ENCODE measurements around the gene USO1.
"Not testable (repeated sequence)": the region's sequence is repeated elsewhere in the genome, so short reads cannot be mapped to it uniquely, and the experiment has no call there.

USO1 gene

DNA sequence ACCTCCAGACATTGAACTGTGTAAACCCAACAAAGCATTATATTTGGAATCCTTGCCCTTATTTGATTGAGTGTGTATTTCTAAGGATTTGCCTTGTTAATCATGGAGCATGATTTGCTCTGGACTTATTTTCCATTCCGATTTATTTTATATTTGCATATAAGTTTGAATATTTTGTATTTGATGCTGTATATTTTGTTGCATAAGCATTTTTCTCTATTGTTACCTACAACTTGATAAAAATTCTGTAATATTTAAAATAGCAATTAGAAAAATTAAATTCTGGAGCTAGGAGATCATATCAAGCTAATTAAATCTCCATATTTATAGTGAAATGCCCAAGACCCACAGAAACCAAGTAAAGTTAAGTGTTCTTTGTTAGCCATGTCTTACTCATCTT is 47.2 kb downstream of the USO1 start:
- ATAC-seq: no peak

DNA sequence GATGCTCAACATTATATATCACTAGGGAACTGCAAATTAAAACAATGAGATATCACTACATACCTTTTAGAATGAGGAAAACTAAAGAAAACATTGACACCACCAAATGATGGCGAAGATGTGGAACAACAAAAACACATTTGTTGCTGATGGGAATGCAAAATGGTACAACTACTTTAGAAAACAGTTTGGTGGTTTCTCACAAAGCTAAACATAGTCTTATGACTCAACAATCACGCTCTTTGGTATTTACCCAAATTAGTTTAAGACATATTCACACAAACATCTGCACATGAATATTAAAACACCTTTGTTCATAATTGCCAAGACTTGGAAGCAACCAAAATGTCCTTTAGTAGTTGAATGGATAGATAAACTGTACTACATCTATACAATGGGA is 53.2 kb downstream of the USO1 start:
- no peak for ATAC-seq

DNA sequence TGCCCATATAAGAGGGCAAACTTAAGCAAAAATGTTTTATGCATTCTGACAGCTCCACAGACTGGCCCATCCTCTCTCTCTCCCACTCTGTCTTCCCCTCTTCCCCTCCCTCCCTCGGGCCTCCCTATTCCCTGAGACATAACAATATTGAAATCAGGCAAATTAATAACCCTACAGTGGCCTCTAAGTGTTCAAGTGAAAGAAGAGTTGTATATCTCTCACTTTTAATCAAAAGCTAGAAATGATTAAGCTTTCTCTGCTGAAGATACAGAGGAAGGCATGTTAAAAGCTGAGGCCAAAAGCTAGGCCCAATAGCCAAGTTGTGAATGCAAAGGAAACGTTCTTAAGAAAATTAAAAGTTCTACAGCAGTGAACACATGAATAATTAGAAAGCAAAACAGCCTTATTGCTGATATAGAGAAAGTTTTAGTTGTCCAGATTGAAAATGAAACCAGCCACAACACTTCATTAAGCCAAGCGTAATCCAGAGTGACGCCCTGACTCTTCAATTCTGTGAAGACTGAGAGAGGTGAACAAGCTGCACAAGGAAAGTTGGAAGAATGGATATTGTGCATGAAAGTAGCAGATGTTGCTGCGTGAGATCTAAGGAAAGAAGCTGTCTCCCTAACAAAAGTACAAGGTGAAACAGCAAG is 54.9 kb downstream of the USO1 start:
- no peak for ATAC-seq

DNA sequence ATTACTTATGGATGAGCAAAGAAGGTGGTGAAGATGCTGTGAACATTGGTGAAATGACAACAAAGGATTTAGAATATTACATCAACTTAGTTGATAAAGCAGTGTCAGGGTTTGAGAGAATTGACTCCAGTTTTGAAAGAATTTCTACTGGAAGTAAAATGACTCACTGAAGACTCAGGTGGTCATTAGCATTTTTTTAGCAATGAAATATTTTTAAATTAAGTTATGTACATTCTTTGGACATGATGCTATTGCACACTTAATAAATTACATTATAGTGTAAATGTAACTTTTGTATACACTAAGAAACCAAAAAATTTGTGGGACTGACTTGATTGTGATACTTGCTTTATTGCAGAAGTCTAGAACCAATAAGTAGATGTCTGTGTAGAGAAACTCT is 56.9 kb downstream of the USO1 start:
- ATAC-seq: no peak

DNA sequence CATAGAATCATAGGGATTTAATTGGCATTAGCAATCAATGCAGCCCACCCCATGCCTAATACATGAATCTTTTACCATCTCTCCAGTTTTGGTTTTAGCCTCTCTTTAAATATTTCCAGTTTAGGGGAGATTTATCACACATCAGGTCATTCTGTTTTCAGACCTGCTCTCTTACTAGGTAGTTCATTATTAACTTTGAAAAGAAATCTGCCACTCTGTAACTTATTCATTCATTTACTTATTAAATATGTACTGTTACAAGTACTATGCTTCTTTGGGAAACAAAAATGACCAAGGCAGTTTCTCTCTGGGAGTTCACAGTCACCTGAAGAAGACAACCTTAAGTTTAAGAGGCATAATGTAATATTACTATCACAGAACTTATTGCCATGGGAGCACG is 62.1 kb downstream of the USO1 start:
- ATAC-seq: no peak

DNA sequence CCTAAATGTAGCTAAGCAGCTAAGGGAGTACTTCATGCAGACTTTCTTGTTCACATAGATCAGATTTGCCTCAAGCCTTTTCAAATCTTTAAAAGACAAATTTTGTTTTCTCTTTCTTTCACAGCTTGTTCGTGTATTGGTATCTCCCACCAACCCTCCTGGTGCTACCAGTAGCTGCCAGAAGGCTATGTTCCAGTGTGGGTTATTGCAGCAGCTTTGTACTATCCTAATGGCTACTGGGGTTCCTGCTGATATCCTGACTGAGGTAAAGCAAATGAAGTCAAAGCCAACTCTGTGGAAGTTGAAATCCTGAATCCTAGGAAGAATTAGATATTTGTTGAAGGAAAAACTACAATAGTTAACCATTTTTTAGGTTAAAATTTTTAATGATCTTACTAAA is 62.6 kb downstream of the USO1 start:
- ATAC-seq: no peak

DNA sequence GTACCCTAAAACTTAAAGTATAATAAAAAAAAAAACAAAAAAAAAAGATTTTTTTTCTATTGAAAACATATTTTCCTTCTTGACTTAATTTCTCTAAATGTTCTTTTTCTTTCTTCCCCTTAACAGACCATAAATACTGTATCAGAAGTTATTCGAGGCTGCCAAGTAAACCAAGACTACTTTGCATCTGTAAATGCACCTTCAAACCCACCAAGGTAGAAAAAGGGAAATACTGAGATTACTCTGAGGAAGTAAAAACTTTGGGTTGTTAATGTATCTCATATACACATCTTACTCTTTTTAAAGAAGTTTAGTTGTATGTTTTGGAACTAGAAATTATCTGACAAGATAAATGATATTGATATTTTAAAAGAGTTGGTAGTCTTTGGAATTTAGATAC is 65.6 kb downstream of the USO1 start:
- ATAC-seq: no peak

DNA sequence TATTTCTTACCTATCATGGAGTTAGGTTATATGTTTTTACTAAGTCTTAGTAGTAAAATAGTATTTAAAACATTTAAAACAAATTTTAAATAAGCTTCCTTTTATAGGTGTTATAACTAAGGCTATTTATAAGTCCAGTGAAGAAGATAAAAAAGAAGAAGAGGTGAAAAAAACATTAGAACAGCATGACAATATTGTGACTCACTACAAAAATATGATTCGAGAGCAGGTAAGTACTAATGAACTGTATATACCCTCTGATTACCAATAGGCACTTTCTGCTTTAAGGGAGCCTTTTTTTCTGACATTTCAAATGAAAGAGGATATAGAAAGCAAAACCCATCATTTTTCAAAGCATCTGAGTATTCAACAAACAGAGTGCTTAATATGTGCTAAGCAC is 76.6 kb downstream of the USO1 start:
- no peak for ATAC-seq

DNA sequence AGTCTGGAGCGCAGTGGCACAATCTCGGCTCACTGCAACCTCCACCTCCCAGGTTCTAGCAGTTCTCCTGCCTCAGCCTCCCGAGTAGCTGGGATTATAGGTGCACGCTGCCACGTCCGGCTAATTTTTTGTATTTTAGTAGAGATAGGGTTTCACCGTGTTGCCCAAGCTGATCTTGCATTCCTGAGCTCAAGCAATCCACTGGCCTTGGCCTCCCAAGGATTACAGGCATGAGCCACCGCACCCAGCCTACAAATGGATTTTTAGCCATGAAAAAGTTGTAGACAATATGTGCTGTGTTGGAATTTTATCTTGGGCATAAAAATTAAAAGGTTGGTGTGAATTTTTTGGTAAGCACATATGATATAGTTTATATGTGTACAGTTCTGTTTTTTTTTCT is 81.7 kb downstream of the USO1 start:
- not testable (repeated sequence) for ATAC-seq

DNA sequence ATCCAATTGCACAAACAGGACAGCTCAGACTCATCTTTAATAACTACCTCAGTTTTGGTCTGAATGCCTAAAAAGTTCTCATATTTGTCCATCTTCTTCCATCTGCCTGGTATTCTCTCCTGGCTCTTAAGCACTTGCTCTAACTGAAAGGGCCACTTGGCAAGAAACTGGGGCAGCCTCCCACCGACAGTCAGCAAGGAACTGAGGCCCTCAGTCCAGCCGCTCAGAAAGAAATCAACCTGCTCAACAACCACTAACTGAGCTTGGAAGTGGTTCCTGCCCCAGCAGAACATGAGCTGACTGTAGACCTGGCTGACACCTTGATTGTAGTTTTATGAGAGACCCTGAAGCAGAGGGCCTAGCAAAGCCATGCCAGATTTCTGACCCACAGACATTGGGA is 93.5 kb downstream of the USO1 start:
- ATAC-seq: no peak

DNA sequence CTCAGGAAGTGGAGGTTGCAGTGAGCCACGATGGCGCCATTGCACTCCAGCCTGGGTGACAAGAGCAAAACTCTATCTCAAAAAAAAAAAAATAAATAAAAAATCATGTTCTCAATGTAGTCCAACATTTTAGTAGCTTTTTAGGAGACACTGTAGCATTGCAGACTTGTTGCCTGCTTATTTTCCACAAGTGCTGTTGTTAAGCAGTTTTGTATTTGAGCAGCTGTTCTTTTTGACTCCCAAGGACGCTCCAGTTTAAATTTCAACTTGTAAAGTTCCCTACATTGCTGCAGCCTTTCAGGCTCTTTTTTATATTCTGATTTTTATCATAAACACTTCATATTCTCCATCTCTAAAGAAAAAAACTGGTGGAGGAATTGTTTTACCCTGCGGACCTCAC is 94.7 kb downstream of the USO1 start:
- no peak for ATAC-seq

DNA sequence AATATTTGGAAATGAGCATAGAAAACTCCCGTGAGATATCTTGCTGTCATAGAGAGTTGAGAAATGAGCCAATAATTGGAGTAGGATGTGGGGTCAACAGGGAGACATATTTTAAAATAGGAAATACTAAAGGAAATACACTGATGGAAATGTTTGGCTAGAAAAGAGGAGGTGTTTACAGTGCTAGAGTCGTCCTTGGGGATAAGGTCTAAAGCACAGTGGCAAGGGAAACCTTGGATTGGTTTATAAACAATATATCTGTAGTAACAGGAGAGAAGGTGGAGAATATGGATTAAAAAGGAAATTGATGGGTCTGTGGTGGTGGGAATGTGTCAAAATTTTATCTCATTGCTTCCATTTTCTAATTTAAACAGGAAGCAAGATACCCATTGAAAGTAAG is 95.8 kb downstream of the USO1 start:
- ATAC-seq: no peak

DNA sequence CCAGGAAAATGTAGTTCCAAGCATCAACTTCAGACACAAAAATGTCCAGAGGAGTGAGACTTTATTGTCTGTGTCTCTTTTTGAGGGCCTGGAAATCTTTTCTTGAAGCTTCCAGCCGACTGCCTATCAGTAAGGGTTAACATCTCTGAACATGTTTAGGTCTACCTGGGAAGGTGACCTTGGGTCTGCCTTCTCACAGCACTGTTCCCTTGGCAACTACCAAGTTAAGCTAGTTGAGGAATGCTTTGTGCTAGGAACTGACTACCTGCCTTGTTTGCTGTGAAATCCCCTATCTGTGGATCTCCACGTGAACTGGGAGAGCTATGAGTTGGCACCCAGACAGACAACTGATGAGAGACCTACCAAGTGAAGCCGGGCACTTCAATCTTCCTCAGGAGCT is 96.3 kb downstream of the USO1 start:
- no peak for ATAC-seq

DNA sequence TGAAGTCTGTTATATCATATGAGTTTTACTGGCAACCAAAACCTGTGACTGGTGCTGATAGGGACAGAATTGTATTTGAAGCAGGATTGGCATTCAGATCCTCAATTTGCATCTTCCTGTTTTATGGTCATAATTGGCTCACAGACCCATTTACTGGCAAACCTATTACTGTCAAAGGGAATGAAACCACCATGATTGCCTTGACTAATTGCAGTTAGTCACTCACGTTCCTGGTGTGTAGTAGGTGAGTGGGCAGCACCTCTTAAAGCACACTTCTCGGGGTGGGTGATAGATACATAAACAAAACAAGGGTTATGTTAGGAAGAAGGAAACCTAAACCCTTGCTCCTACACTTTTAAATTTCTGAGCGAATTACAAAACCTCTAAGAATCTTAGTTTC is 96.8 kb downstream of the USO1 start:
- no peak for ATAC-seq

DNA sequence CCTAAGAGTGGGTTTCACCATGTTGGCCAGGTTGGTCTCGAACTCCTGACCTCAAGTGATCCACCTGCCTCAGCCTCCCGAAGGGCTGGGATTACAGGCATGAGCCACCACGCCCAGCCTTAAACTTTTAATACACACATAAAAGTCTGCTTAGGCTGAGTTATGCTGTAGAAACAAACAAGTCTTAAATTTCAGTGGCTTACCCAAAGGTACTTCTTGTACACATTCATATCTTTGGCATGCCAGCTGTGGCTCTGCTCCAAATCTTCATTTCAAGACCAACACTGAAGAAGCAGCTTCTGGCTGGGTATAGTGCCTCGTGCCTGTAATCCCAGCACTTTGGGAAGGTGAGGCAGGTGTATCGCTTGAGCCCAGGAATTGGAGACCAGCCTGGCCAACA is 97.6 kb downstream of the USO1 start:
- ATAC-seq: no peak

DNA sequence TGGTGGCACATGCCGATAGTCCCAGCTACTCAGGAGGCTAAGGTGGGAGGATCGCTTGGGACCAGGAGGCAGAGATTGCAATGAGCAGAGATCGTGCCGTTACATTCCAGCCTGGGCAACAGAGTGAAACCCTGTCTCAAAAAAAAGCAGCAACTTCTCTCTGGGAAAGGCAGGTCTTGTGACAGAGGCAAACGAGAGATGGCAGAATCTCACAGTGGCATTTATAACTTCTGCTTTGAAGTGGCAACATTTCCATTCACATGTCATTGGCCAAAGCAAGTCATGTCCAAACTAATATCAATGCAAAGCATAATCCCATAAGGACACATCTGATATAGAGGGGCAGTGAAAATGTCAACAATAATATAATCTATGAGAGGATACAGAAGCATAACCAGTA is 98.0 kb downstream of the USO1 start:
- ATAC-seq: no peak

DNA sequence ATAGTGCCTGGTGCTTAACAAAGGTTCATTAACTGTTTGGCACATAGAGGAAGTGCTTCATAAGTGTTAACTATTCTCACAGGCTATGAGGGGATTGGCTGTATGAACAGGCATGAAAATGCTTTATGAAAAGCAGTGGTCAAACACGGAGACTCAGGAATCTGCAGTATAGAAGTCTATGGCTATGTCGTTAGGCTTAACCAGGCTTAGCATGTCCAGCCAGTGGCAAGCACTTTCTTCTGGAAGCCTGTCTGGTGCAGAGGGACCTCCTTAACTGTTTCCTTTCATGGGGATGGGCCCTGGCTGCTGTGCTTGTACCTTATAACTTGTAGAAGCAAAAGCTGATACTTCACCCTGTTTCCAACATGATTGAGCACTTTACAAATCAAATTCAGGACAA is 99.4 kb downstream of the USO1 start:
- no peak for ATAC-seq

DNA sequence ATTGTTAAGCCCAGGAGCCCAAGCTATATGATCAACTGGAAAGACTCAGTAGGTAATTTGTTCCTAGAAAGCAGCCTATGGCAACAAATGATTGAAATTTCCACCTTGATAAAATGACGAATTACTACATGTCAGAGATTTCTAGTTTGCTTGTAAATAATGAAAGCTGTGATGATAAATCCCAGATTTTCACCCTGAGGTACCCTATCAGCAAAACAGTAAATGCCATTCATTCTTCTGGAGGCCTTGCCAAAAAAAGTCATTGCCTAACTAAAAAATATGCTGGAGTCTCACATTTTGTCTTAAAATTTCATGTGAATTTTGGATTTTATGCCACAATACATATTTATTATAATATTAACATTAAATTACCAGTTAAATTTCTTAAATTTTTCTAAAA is 106.5 kb downstream of the USO1 start:
- no peak for ATAC-seq

DNA sequence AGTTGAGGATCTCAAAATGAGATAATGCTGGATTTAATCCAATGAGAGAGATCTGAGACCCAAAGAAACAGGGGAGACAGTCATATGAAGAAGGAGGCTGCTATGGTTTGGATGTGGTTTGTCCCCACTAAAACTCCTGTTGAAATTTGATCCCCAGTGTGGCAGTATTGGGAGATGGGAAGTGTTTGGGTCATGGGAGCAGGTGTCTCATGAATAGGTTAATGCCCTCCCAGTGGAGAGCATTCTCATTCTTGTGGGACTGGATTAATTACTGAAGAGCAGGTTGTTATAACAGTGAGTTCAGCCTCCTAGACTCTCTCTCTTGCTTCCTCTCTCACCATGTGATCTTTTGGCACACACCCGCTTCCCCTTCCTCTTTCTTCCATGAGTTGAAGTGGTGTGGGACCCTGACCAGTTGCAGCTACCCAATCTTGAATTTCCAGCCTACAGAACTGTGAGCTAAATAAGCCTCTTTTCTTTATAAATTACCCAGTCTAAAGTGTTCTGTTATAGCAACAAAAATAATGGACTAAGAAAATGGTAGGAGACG is 107.6 kb downstream of the USO1 start:
- no peak for ATAC-seq

DNA sequence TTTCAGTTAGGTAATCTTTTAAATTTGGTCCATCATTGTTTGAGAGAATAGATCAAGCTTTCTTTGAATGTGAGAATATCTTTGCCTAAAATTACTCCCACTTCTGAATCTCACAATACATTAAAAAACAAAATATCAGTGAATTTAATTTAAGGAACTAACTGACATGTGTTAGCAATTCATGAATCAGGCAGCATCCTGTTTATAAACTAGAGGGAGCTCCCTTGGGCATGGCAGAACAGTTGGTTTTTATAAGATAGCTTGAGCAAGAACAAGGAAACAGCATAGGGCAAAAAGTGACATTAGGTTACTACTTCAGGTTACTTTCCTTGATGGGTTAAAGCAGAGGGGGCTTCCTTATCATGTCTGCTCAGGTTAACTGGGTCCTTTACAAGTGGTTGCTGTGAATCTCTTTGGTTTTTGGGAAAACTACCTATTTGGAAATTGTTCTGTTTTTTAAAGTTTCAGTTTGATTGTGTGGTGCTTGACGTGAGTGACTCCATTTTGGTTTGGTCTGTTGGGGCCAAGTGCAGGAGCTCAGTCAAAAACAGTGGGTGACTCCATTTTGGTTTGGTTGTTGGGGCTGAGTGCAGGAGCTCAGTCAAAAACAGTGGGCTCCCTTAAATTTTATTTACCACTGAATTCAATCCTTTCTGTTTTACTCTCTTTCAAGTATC is 109.9 kb downstream of the USO1 start:
- ATAC-seq: no peak

DNA sequence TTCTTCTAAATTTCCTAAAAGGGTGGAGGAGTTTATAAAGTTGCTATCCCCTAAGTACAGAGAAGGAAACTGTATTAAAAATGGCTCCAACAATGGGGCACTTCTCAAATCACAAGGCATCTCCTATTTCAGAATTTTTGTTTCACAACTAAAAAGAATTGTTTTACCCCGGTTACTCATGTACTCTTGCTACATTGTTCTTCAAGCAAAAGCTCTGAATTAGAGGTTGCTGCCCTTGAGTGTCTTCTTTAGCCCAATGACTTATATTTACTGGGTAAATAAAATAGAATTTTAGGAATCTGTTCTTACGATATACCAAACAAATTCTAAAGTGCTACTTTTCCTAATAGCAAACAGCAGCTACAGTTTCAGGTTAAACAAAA is 110.4 kb downstream of the USO1 start:
- ATAC-seq: no peak

DNA sequence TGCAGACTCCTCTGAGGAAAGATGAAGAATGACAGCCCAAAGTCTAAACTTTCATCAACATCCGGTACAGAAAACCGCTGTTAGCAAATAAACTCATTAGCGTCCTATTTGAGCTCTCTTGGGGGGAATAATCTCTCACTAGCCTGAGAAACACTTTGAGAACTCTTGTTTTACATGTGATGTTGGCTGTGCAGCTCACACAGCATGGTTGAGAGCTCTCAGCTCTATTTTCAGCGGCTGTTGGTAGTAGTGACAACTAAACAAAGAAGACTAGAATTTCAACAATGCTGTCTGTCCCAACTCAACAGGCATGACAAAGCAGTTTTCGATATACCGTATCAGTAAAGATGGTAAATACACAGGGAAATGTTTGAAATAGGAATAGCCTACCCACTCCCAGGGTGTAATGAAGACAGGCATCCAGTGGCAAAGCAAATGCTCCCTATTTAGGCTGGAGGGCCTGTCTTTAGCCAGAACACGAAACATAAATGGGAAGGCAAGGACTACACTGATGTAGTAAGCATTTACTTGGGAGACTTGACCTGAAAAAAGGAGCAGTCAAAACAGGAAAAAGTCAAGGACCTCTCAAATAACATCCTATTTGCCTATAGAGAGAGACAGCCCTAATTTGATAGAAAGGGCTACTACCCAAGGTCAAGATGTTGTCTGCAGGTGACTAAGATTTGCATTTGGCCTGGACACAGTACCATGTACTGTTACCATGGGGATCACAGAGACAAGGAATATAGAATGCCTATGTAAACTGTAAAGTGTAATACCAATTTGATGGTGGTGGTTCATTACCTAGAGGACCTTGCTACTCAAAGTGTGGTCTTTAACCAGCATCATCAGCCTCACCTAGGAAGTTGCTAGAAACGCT is 117.5 kb downstream of the USO1 start:
- ATAC-seq: no peak

DNA sequence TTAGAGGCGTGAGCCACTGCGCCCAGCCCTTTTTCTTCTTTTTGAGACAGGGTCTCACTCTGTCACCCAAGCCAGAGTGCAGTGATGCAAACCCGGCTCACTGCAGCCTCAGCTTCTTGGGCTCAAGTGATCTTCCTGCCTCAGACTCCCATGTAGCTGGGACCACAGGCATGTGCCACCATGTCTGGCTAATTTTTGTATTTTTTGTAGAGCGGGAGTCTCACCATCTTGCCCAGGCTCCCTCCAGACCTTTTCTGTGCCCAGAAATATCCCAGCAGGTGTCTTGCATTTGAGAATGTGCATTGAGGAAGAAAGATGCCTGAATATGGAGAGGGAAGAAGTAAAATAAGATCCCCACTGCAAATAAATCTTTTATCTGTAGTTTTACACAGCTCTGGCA is 119.2 kb downstream of the USO1 start:
- no peak for ATAC-seq

DNA sequence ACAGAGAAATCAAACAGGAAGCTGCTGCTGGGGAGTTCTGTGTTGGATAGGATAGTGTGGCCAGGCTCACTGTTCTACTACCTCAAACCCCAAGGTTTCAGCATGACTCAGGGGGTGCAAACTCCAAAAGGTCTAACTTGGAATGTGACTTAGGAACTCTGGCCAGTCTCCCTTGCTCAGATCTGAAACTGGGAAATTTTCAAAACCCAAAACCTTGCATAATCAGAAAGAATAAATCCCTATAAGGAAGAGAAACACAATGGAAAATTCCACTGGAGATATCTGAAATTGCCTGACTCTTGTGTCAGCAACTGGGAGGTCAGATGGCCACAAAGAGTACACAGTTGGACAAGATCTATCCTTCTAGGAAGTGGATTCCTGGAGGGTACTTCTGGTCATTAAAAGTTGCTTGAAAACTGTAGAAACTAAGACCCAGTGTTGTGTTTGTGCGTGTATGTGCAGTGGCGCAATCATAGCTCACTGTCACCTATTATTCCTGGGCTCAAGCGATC is 119.8 kb downstream of the USO1 start:
- no peak for ATAC-seq
